ENCODE data around the gene SFT2D3. TPM values are rescaled to one million over a fixed set of nuclear protein-coding genes. Genes with fewer than 3 reads are reported as not detected.

The SFT2D3 gene
- polyA plus RNA-seq, 1 donor from 2014 or later = 6.2 TPM

- H3K27ac ChIP-seq (ENCODE audit: low read length) = no peak overlapping the region
- TF ChIP-seq SMC3 (conservative IDR thresholded peaks at IDR 0.05; ENCODE audit: poor library complexity) (no peak), REST (IDR thresholded peaks at IDR 0.05; ENCODE audit: borderline replicate concordance) (no peak), RAD21 (conservative IDR thresholded peaks at IDR 0.05) (no peak), MXI1 (conservative IDR thresholded peaks at IDR 0.05; ENCODE audit: poor library complexity, severe bottlenecking) (no peak), CTCF (IDR thresholded peaks at IDR 0.05; ENCODE audit: poor library complexity, severe bottlenecking) (no peak), EZH2 (IDR thresholded peaks at IDR 0.05; ENCODE audit: borderline replicate concordance, insufficient read depth, low read length, poor library complexity, severe bottlenecking) (no peak), EP300 (conservative IDR thresholded peaks at IDR 0.05; ENCODE audit: poor library complexity, severe bottlenecking) (no peak), POLR2AphosphoS5 (IDR thresholded peaks at IDR 0.05) (no peak), TAF1 (IDR thresholded peaks at IDR 0.05; ENCODE audit: low read depth) (no peak)
- no peak overlapping the region for H3K4me3 ChIP-seq (ENCODE audit: low read length)
- no peaks in the 10 kb centered on the region for H3K79me2 ChIP-seq (replicated peaks; ENCODE audit: insufficient read depth, low read length)
- no peak overlapping the region for H3K9ac ChIP-seq (ENCODE audit: low read length)
- no peaks in the 10 kb centered on the region for H3F3A ChIP-seq (ENCODE audit: insufficient read depth, low read length, poor library complexity, severe bottlenecking)
- no peak overlapping the region for H3K4me2 ChIP-seq (ENCODE audit: low read length)
- no peaks in the 10 kb centered on the region for H3K36me3 ChIP-seq (ENCODE audit: insufficient read depth, low read length)
- no peaks in the 10 kb centered on the region for H3K9me2 ChIP-seq (ENCODE audit: insufficient read depth, low read length)
- no peaks in the 10 kb centered on the region for H3K9me3 ChIP-seq (ENCODE audit: low read length)
- no peaks in the 10 kb centered on the region for H4K20me1 ChIP-seq (ENCODE audit: insufficient read depth)
- H2AFZ ChIP-seq (ENCODE audit: low read depth, low read length) = no peak overlapping the region
- H3K27me3 ChIP-seq (ENCODE audit: insufficient read depth, low read depth, low read length) = no peaks in the 10 kb centered on the region
Measured at GRCh38 chr2:127733816-127734537, 32.7 kb downstream of the SFT2D3 start.

GRCh38 chr2:127735044-127735443 lies 33.7 kb downstream of the SFT2D3 start:
- Histone ChIP-seq H3F3A (ENCODE audit: insufficient read depth, low read length, poor library complexity, severe bottlenecking) (no peaks in the 10 kb centered on the region), H3K9ac (ENCODE audit: low read length) (no peak overlapping the region)

More at GRCh38 chr2:127735044-127735443, 33.7 kb downstream of the SFT2D3 start:
- no peaks in the 10 kb centered on the region for H4K20me1 ChIP-seq (ENCODE audit: insufficient read depth)
- H3K4me3 ChIP-seq (ENCODE audit: low read length) = no peak overlapping the region
- no peak for TF ChIP-seq POLR2AphosphoS5 (IDR thresholded peaks at IDR 0.05)
- no peak for TF ChIP-seq CTCF (IDR thresholded peaks at IDR 0.05; ENCODE audit: poor library complexity, severe bottlenecking)
- no peak for TF ChIP-seq TAF1 (IDR thresholded peaks at IDR 0.05; ENCODE audit: low read depth)
- H3K4me2 ChIP-seq (ENCODE audit: low read length) = no peak overlapping the region
- no peaks in the 10 kb centered on the region for H3K36me3 ChIP-seq (ENCODE audit: insufficient read depth, low read length)
- no peak overlapping the region for H2AFZ ChIP-seq (ENCODE audit: low read depth, low read length)
- no peaks in the 10 kb centered on the region for H3K9me3 ChIP-seq (ENCODE audit: low read length)
- no peaks in the 10 kb centered on the region for H3K79me2 ChIP-seq (replicated peaks; ENCODE audit: insufficient read depth, low read length)
- H3K27me3 ChIP-seq (ENCODE audit: insufficient read depth, low read depth, low read length) = no peaks in the 10 kb centered on the region
- no peak overlapping the region for H3K27ac ChIP-seq (ENCODE audit: low read length)
- no peaks in the 10 kb centered on the region for H3K9me2 ChIP-seq (ENCODE audit: insufficient read depth, low read length)
